HepG2 (cell line): ENCODE data around the gene TBC1D16. TPM values are rescaled to one million over a fixed set of nuclear protein-coding genes. Genes with fewer than 3 reads are reported as not detected.

Source experiments
- ATAD3A ChIP-seq: sonication (generic); formaldehyde crosslinking; IDR thresholded peaks from 2 replicates; pipeline ENCODE4 v1.4.0; 2020; ENCODE audit warnings: missing genetic modification reagents
- CHD4 ChIP-seq: fragments of 200-600 bp; sonication (generic); IDR thresholded peaks from 2 replicates; pipeline ENCODE4 v1.7.0; 2017; ENCODE audit warnings: mild to moderate bottlenecking, low read length, borderline replicate concordance
- EED ChIP-seq: sonication (generic); formaldehyde crosslinking; IDR thresholded peaks from 2 replicates; pipeline ENCODE4 v1.5.0; 2020; ENCODE audit warnings: mild to moderate bottlenecking, missing genetic modification reagents
- FOXC1 ChIP-seq: sonication (generic); formaldehyde crosslinking; IDR thresholded peaks from 2 replicates; pipeline ENCODE4 v1.8.0; 2022; ENCODE audit warnings: mild to moderate bottlenecking, missing genetic modification reagents, borderline replicate concordance
- MAFF ChIP-seq: IDR thresholded peaks from 2 replicates; pipeline ENCODE4 v1.6.1; 2011; ENCODE audit warnings: low read depth, low read length, improper control_type of control experiment
- MTA3 ChIP-seq: sonication (generic); formaldehyde crosslinking; IDR thresholded peaks from 2 replicates; pipeline ENCODE4 v1.4.0; 2020; ENCODE audit warnings: missing genetic modification reagents
- PRDM10 ChIP-seq: sonication (generic); formaldehyde crosslinking; IDR thresholded peaks from 2 replicates; pipeline ENCODE4 v1.4.0; 2020; ENCODE audit warnings: low read depth, missing genetic modification reagents
- SAFB2 ChIP-seq: sonication (generic); formaldehyde crosslinking; IDR thresholded peaks from 2 replicates; pipeline ENCODE4 v1.5.1; 2020; ENCODE audit warnings: missing genetic modification reagents, low read depth, mild to moderate bottlenecking, borderline replicate concordance
- SRY ChIP-seq: sonication (generic); formaldehyde crosslinking; IDR thresholded peaks from 2 replicates; pipeline ENCODE4 v1.8.0; 2022; ENCODE audit warnings: mild to moderate bottlenecking, missing genetic modification reagents
- TFDP1 ChIP-seq: IDR thresholded peaks from 2 replicates; pipeline ENCODE4 v1.6.1; 2016; ENCODE audit warnings: missing compliant biosample characterization, missing genetic modification reagents, borderline replicate concordance
- ZNF562 ChIP-seq: sonication (generic); formaldehyde crosslinking; IDR thresholded peaks from 2 replicates; pipeline ENCODE4 v1.8.0; 2022; ENCODE audit warnings: missing genetic modification reagents, borderline replicate concordance
- polyA plus RNA-seq, 8 experiments: library from polyadenylated mRNA; depleted of rRNA in 3 of 8; stranded (reverse) in 7 of 8; unstranded in 1 of 8; fragments of >200 nt; fragmentation: Illumina TruSeq in 4 of 8; extraction: Trizol in 4 of 8; gene quantifications; 2 replicates each; pipeline versions ENCODE4 v1.2.1 to v1.2.3, GENCODE V29; 2011 to 2016; ENCODE audit warnings: low read depth in 4 of 8, missing spikeins in 1 of 8, mixed read lengths in 1 of 8; ENCODE audit not compliant: insufficient read depth in 1 of 8
- total RNA-seq, 5 experiments: library from RNA; depleted of rRNA; stranded (reverse); fragments of >200 nt; fragmentation: Illumina TruSeq; extraction: Trizol; gene quantifications; 2 replicates each; pipeline ENCODE4 v1.2.3, GENCODE V29; 2016; ENCODE audit warnings: low read depth in 1 of 5
- TF ChIP-seq, protein P1 (sequence below): sonication (generic); formaldehyde crosslinking; IDR thresholded peaks from 2 replicates; pipeline ENCODE4; 2020; ENCODE audit warnings: missing genetic modification reagents, mild to moderate bottlenecking, borderline replicate concordance
- TF ChIP-seq, protein P2 (sequence below): sonication (generic); formaldehyde crosslinking; IDR thresholded peaks from 2 replicates; pipeline ENCODE4 v1.4.0; 2020; ENCODE audit warnings: mild to moderate bottlenecking, missing genetic modification reagents

The TBC1D16 gene
- total and polyA plus RNA-seq, 2 of the 13 experiments (the other 11 are each of a cell fraction or from before 2014, with no cell fraction given), result 14.9 to 24.9 TPM

DNA sequence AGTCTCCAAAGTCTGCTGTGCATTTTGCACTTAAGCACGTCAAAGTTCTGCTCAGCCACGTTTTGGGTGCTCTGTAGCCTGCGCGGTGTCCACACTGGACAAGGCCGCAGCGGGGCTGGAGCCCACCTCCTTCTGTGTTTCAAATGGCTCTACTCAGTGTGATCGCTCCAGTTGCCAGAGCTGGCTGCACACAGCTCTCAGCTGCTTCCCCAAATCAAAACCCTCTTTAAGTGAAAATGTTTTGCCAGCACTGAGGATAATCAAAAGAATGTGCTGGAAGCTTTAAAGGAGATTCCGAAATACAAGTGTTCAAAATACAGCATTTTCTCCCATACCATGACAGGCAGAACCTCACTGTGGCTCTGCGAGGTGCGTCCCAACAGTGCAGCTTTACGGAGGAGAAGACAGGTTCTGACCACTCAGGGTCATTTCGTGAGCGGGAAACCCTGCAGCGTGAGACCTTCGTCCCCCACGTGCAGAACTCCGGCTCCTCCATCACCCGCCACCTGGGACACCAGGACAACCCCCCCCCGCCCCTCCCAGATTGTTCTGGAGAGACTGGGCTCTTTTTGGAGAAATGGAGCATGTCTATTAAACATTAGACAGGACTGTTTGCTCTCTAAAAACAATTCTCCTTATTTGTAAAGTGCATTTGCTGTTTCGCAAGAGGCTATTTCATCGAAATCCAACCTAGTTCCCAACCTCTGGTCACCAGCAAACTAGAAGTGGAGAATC is 16.6 kb downstream of the TBC1D16 start (continued):
- no peak for TF ChIP-seq PRDM10 (CRISPR knock-in tag)
- TF ChIP-seq TFDP1 (CRISPR knock-in tag), result peak; percentile 98
- TF ChIP-seq ATAD3A (CRISPR knock-in tag), result no peak
- TF ChIP-seq FOXC1, result peak; percentile 67
- no peak for TF ChIP-seq CHD4
- TF ChIP-seq SRY (CRISPR knock-in tag), result 0 out of 2 replicates have a peak, but pooled peaks have one; percentile 34
- TF ChIP-seq EED (CRISPR knock-in tag), result no peak
- 0 out of 2 replicates have a peak, but pooled peaks have one; percentile 25 for TF ChIP-seq ZNF562 (CRISPR knock-in tag)
- TF ChIP-seq MAFF, result no peak
- TF ChIP-seq MTA3, result no peak
- TF ChIP-seq, protein P1, sequence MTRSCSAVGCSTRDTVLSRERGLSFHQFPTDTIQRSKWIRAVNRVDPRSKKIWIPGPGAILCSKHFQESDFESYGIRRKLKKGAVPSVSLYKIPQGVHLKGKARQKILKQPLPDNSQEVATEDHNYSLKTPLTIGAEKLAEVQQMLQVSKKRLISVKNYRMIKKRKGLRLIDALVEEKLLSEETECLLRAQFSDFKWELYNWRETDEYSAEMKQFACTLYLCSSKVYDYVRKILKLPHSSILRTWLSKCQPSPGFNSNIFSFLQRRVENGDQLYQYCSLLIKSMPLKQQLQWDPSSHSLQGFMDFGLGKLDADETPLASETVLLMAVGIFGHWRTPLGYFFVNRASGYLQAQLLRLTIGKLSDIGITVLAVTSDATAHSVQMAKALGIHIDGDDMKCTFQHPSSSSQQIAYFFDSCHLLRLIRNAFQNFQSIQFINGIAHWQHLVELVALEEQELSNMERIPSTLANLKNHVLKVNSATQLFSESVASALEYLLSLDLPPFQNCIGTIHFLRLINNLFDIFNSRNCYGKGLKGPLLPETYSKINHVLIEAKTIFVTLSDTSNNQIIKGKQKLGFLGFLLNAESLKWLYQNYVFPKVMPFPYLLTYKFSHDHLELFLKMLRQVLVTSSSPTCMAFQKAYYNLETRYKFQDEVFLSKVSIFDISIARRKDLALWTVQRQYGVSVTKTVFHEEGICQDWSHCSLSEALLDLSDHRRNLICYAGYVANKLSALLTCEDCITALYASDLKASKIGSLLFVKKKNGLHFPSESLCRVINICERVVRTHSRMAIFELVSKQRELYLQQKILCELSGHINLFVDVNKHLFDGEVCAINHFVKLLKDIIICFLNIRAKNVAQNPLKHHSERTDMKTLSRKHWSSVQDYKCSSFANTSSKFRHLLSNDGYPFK (CRISPR knock-in tag), result 0 out of 2 replicates have a peak, but pooled peaks have one; percentile 34
- TF ChIP-seq, protein P2, sequence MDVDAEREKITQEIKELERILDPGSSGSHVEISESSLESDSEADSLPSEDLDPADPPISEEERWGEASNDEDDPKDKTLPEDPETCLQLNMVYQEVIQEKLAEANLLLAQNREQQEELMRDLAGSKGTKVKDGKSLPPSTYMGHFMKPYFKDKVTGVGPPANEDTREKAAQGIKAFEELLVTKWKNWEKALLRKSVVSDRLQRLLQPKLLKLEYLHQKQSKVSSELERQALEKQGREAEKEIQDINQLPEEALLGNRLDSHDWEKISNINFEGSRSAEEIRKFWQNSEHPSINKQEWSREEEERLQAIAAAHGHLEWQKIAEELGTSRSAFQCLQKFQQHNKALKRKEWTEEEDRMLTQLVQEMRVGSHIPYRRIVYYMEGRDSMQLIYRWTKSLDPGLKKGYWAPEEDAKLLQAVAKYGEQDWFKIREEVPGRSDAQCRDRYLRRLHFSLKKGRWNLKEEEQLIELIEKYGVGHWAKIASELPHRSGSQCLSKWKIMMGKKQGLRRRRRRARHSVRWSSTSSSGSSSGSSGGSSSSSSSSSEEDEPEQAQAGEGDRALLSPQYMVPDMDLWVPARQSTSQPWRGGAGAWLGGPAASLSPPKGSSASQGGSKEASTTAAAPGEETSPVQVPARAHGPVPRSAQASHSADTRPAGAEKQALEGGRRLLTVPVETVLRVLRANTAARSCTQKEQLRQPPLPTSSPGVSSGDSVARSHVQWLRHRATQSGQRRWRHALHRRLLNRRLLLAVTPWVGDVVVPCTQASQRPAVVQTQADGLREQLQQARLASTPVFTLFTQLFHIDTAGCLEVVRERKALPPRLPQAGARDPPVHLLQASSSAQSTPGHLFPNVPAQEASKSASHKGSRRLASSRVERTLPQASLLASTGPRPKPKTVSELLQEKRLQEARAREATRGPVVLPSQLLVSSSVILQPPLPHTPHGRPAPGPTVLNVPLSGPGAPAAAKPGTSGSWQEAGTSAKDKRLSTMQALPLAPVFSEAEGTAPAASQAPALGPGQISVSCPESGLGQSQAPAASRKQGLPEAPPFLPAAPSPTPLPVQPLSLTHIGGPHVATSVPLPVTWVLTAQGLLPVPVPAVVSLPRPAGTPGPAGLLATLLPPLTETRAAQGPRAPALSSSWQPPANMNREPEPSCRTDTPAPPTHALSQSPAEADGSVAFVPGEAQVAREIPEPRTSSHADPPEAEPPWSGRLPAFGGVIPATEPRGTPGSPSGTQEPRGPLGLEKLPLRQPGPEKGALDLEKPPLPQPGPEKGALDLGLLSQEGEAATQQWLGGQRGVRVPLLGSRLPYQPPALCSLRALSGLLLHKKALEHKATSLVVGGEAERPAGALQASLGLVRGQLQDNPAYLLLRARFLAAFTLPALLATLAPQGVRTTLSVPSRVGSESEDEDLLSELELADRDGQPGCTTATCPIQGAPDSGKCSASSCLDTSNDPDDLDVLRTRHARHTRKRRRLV, result no peak
- no peak for TF ChIP-seq SAFB2 (CRISPR knock-in tag)
